ENCODE results near the gene ITPR2. TPM values are rescaled to one million over a fixed set of nuclear protein-coding genes. Genes with fewer than 3 reads are reported as not detected.

ITPR2 gene
- total RNA-seq, 2 donors from 2014 or later: 14.8 to 74.4 TPM

GRCh38 chr12:26469421-26470180 lies 363.4 kb downstream of the ITPR2 start:
- H3K9ac ChIP-seq (ENCODE audit: extremely low read depth, low read length, poor library complexity, severe bottlenecking): no peak overlapping the region
- WGBS, 2 experiments (ENCODE audit: insufficient coverage in 1 of 2, insufficient read length in 1 of 2): 87 to 96% methylated on average over 5 to 6 of the region's 6 CpGs
- no peaks in the 10 kb centered on the region for H3K9me3 ChIP-seq (ENCODE audit: control insufficient read depth, low read length)
- TF ChIP-seq, protein P1, sequence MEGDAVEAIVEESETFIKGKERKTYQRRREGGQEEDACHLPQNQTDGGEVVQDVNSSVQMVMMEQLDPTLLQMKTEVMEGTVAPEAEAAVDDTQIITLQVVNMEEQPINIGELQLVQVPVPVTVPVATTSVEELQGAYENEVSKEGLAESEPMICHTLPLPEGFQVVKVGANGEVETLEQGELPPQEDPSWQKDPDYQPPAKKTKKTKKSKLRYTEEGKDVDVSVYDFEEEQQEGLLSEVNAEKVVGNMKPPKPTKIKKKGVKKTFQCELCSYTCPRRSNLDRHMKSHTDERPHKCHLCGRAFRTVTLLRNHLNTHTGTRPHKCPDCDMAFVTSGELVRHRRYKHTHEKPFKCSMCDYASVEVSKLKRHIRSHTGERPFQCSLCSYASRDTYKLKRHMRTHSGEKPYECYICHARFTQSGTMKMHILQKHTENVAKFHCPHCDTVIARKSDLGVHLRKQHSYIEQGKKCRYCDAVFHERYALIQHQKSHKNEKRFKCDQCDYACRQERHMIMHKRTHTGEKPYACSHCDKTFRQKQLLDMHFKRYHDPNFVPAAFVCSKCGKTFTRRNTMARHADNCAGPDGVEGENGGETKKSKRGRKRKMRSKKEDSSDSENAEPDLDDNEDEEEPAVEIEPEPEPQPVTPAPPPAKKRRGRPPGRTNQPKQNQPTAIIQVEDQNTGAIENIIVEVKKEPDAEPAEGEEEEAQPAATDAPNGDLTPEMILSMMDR (conservative IDR thresholded peaks at IDR 0.05): no peak
- DNase-seq: no peak
- H3K27me3 Mint-ChIP-seq (ENCODE audit: insufficient read depth): no peaks in the 10 kb centered on the region
- H3K36me3 ChIP-seq (ENCODE audit: control insufficient read depth, insufficient read depth, low read length): no peaks in the 10 kb centered on the region
- H3K27ac Mint-ChIP-seq: no peak overlapping the region
- H3K36me3 Mint-ChIP-seq (ENCODE audit: low read depth): peaks cover 3% of the 10 kb centered on the region
- no peaks in the 10 kb centered on the region for H3K9me3 Mint-ChIP-seq
- H3K4me1 ChIP-seq (ENCODE audit: control insufficient read depth, insufficient read depth, low read length): no peaks in the 10 kb centered on the region
- no peak overlapping the region for H3K4me3 Mint-ChIP-seq
- no peak overlapping the region for H3K27ac ChIP-seq (ENCODE audit: low read depth, low read length)
- no peak overlapping the region for H3K4me3 ChIP-seq (ENCODE audit: low read length)
- peaks cover 3% of the 10 kb centered on the region for H3K4me1 Mint-ChIP-seq
- H3K27me3 ChIP-seq (ENCODE audit: control insufficient read depth, insufficient read depth, low read length, poor library complexity, severe bottlenecking): no peaks in the 10 kb centered on the region

- Mint-ChIP-seq H3K4me3 (no peak overlapping the region), H3K27me3 (ENCODE audit: insufficient read depth) (no peaks in the 10 kb centered on the region), H3K4me1 (peaks cover 3% of the 10 kb centered on the region), H3K9me3 (no peaks in the 10 kb centered on the region), H3K27ac (no peak overlapping the region), H3K36me3 (ENCODE audit: low read depth) (peaks cover 3% of the 10 kb centered on the region)
- no peaks in the 10 kb centered on the region for H3K36me3 ChIP-seq (ENCODE audit: control insufficient read depth, insufficient read depth, low read length)
- DNase-seq: no peak
- H3K9me3 ChIP-seq (ENCODE audit: control insufficient read depth, low read length): no peaks in the 10 kb centered on the region
- no peak overlapping the region for H3K4me3 ChIP-seq (ENCODE audit: low read length)
- no peaks in the 10 kb centered on the region for H3K4me1 ChIP-seq (ENCODE audit: control insufficient read depth, insufficient read depth, low read length)
- no peak overlapping the region for H3K9ac ChIP-seq (ENCODE audit: extremely low read depth, low read length, poor library complexity, severe bottlenecking)
- no peaks in the 10 kb centered on the region for H3K27me3 ChIP-seq (ENCODE audit: control insufficient read depth, insufficient read depth, low read length, poor library complexity, severe bottlenecking)
- TF ChIP-seq, protein P1 (conservative IDR thresholded peaks at IDR 0.05): no peak
- no peak overlapping the region for H3K27ac ChIP-seq (ENCODE audit: low read depth, low read length)
- 89 to 90% methylated on average over 1 of the region's 1 CpG for WGBS, 2 experiments (ENCODE audit: insufficient coverage in 1 of 2, insufficient read length in 1 of 2)
Observed at GRCh38 chr12:26467351-26467750, 365.6 kb downstream of the ITPR2 start.

DNA sequence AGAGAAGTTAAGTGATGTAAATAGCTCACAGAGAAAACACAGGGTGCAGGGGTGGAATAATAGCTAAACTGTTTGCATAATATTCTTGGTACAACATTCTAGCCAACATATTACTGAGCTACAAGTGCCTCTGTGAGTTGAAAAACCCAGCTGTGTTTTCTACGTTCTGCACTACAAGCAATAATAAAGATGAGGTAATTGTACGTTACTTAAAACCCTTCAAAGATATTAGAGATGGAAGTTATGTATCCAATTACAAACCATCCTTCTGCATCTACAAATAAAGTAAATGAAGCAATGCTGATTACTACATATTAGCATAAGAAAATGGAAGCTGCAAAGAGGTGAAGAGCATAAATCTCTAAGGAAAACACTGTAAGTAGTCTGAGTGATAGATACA lies 366.3 kb downstream of the ITPR2 start:
- WGBS, 2 experiments (ENCODE audit: insufficient coverage in 1 of 2, insufficient read length in 1 of 2): 82% methylated on average over 1 of the region's 2 CpGs; no CpG with 5 or more reads in 1 of the 2 experiments
- Mint-ChIP-seq H3K9me3 (no peaks in the 10 kb centered on the region), H3K4me1 (peaks cover 3% of the 10 kb centered on the region), H3K27me3 (ENCODE audit: insufficient read depth) (no peaks in the 10 kb centered on the region), H3K27ac (no peak overlapping the region), H3K4me3 (no peak overlapping the region), H3K36me3 (ENCODE audit: low read depth) (peaks cover 3% of the 10 kb centered on the region)
- Histone ChIP-seq H3K9ac (ENCODE audit: extremely low read depth, low read length, poor library complexity, severe bottlenecking) (no peak overlapping the region), H3K4me3 (ENCODE audit: low read length) (no peak overlapping the region), H3K4me1 (ENCODE audit: control insufficient read depth, insufficient read depth, low read length) (no peaks in the 10 kb centered on the region), H3K27ac (ENCODE audit: low read depth, low read length) (no peak overlapping the region), H3K36me3 (ENCODE audit: control insufficient read depth, insufficient read depth, low read length) (no peaks in the 10 kb centered on the region), H3K27me3 (ENCODE audit: control insufficient read depth, insufficient read depth, low read length, poor library complexity, severe bottlenecking) (no peaks in the 10 kb centered on the region), H3K9me3 (ENCODE audit: control insufficient read depth, low read length) (no peaks in the 10 kb centered on the region)
- TF ChIP-seq, protein P1 (conservative IDR thresholded peaks at IDR 0.05): no peak
- DNase-seq: no peak

All from endodermal cell (in vitro differentiated cells).